Pancreas (tissue), 10 donors: ENCODE data around the gene TIE1. TPM values are rescaled to one million over a fixed set of nuclear protein-coding genes. Genes with fewer than 3 reads are reported as not detected.

ENCODE experiments used
- ATAC-seq, 4 donors: fragments of 200-7000 bp; cut with Tn5 transposase; one replicate each; pipeline versions ENCODE4 v1.8.0 to v1.9.1; 2020; ENCODE audit warnings: mild to moderate bottlenecking in 4 of 4, moderate library complexity in 4 of 4
- DNase-seq, 6 donors: peaks; one replicate each; pipeline ENCODE4 v3.0.0-alpha.2; 2020
- FAIRE-seq: peaks from 2 replicates; lab custom pipeline; 2012; peaks lifted over from hg19 to GRCh38; lab: Jason Lieb, UNC
- H3K27ac ChIP-seq, 4 donors: fragments of 200-600 bp; sonication (generic); 1 replicate in 3 of 4; 2 replicates in 1 of 4; pipeline versions ENCODE4 v1.5.0 to v1.8.0; 2020
- H3K27me3 ChIP-seq, 4 donors: fragments of 200-600 bp; one replicate each; pipeline ENCODE4 v1.8.0; 2021
- H3K36me3 ChIP-seq, 3 donors: fragments of 200-600 bp; sonication (generic) in 1 of 3; one replicate each; pipeline versions ENCODE4 v1.5.0 to v1.8.0; 2020 to 2021
- H3K4me1 ChIP-seq, 3 donors: fragments of 200-600 bp; one replicate each; pipeline ENCODE4 v1.8.0; 2021
- H3K4me3 ChIP-seq, 4 donors: fragments of 200-600 bp; sonication (generic) in 2 of 4; one replicate each; pipeline versions ENCODE4 v1.5.0 to v1.8.0; 2020 to 2021
- H3K9me3 ChIP-seq, 4 donors: fragments of 200-600 bp; one replicate each; pipeline ENCODE4 v1.8.0; 2021
- WGBS, 2 donors: extraction: QIAGEN DNeasy Blood & Tissue Kit; methylation state at CpG; one replicate each; pipeline ENCODE4 v1.1.7; 2013; 5-methylcytosine and 5-hydroxymethylcytosine counted together
- intact Hi-C, 3 donors: fragments of 100-400 bp; cut with DNase I; formaldehyde crosslinking; loops; one replicate each; pipeline versions ENCODE4 v1.11.1 to v1.14.2; 2022
- polyA plus RNA-seq, 2 donors: library from polyadenylated mRNA; stranded (reverse); fragments of 200-250 nt; gene quantifications; one replicate each; pipeline ENCODE4 v1.2.3, GENCODE V29; 2013
- total RNA-seq, 6 donors: library from RNA; stranded (reverse); fragmentation: NEBNext Ultra II Directional in 4 of 6; extraction: Animal tissue kit (Norgen Biotek cat#: 25700) in 4 of 6; gene quantifications; one replicate each; pipeline versions ENCODE4 v1.2.1 to v1.2.4, GENCODE V29; 2021 to 2023
- TF ChIP-seq, protein P1 (sequence below), 4 donors: fragments of 200-600 bp; sonication (generic) in 3 of 4; IDR thresholded peaks; one replicate each; pipeline versions ENCODE4 v1.5.0 to v1.8.0; 2021; ENCODE audit warnings: antibody characterized with exemption in 4 of 4
- donor health status: healthy with polysubstance abuse.
- donor health status: DM: no; HTN: no; CAD: no; lungs with moderate emphysema.
- donor health status: DM: no; HTN: no; CAD: no.
- donor health status: control.
- donor health status: control.
- donor health status: Bipolar disorder and iron deficiency.
- donor health status: DM: yes; HTN: yes; CAD: no.
- donor health status: DM: no; HTN: no; CAD: no.
- donor health status: DM: no; HTN: no; CAD: no.
- donor health status: DM: yes; HTN: yes; CAD: no.

The TIE1 gene
- total and polyA plus RNA-seq, 8 donors: 2.1 to 8.3 (median 4.4) TPM

DNA sequence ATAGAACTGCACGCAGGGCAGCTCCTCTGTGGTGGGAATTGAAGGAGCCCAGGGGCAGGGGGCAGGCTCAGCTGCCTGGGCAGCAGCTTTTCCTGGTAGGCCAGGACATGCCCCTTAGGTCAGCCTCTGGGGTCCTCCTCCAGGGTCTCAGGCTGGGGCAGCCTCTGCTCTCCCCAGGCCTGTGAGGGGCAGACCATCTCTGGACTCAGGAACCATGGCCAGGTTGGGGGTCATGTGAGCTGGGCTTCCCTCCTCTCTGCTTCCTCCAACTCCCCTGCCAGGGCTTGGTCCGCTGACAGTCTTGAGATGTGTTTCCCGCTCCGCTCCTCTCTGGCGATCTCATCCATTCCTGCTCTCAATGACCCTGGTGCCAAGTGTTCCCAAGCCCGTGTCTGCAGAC is 21.1 kb upstream of the TIE1 start:
- ATAC-seq: no peak
- 93 to 96% methylated on average over 6 of the region's 6 CpGs for WGBS, 2 donors
- DNase-seq: peak in 1 of 6 donors; percentile 41

DNA sequence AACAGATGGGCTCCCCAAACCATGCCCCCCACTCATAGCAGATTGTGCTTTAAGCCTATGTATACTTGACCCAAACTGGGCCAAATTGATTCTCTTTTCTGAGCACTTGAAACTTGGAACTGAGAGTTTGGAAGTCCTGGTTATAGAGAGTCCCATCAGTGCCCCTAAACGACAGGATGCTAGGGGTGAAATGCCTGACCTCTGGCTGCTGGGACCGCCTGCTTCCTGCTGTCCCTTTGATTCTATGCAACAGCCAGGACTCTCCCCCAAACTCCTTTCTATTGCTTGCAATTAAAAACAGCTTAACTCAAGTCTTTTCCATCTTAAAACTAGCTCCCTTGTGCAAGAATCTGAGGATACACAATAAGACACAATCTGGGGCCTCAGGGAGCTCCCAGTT is 20.1 kb upstream of the TIE1 start:
- intact Hi-C loops: no loop called here
- WGBS, 2 donors: 72 to 75% methylated on average over 2 of the region's 2 CpGs
- ATAC-seq: no peak
- TF ChIP-seq, protein P1, sequence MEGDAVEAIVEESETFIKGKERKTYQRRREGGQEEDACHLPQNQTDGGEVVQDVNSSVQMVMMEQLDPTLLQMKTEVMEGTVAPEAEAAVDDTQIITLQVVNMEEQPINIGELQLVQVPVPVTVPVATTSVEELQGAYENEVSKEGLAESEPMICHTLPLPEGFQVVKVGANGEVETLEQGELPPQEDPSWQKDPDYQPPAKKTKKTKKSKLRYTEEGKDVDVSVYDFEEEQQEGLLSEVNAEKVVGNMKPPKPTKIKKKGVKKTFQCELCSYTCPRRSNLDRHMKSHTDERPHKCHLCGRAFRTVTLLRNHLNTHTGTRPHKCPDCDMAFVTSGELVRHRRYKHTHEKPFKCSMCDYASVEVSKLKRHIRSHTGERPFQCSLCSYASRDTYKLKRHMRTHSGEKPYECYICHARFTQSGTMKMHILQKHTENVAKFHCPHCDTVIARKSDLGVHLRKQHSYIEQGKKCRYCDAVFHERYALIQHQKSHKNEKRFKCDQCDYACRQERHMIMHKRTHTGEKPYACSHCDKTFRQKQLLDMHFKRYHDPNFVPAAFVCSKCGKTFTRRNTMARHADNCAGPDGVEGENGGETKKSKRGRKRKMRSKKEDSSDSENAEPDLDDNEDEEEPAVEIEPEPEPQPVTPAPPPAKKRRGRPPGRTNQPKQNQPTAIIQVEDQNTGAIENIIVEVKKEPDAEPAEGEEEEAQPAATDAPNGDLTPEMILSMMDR (IDR thresholded peaks at IDR 0.05): no peak
- Histone ChIP-seq H3K27me3 (no peaks in the 10 kb centered on the region), H3K27ac (no peak overlapping the region), H3K36me3 (no peaks in the 10 kb centered on the region), H3K4me1 (peaks cover 8 to 27% (median 10%) of the 10 kb centered on the region in 3 donors), H3K9me3 (no peaks in the 10 kb centered on the region), H3K4me3 (no peak overlapping the region)
- DNase-seq: peak in 1 of 6 donors; percentile 7
- FAIRE-seq: no peak

More for the DNA sequence above, 21.1 kb upstream of the TIE1 start:
- Histone ChIP-seq H3K4me1 (peaks cover 8 to 27% (median 10%) of the 10 kb centered on the region in 3 donors), H3K36me3 (no peaks in the 10 kb centered on the region), H3K27me3 (no peaks in the 10 kb centered on the region), H3K4me3 (no peak overlapping the region), H3K9me3 (no peaks in the 10 kb centered on the region), H3K27ac (no peak overlapping the region)
- intact Hi-C loops: no loop called here
- TF ChIP-seq, protein P1 (IDR thresholded peaks at IDR 0.05): no peak
- no peak for FAIRE-seq

DNA sequence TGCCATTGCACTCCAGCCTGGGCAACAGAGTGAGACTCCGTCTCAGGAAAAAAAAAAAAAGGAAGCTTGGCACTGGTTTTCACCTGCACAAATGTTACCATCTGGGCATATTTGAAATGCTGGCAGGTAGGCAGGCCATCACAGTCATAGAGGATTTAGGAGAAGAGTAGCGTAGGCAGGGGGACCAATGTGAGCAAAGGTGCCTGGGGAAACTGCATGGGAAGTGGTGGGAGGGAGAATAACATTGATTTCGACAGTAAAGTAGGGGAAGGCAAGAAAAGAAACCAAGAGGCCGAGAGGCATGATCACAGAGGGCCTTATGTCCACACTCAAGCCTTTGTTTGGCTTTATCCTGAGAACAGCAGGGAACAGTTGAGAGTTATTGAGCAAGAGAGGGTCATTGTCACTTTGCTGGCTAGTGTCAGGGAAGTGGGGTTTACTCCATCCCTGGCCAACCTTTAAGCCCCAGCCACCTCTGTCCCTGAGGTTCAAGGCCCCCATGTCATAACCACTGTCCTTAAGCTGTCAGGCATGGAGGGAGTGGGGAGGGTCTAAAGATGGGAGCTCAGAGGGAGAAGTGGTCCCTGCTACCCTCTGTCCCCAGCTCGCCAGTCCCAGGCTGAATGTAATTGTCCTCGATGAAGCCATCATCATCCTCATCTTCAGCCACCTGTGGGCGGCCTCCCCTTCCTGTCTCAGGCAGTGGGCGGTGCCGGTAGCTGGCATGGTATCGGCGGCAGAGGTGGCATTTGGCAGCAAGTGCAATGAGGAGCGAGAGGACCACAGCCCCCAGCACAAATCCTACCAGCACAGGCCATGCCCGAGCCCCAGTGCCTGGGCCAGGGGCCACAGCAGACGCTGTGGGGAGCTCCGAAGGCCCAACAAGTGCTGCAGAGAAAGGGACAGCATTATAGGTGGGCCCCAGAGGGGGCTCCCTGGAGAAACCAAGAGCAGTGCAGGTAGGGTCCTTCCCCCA is 18.3 kb upstream of the TIE1 start:
- ATAC-seq (no peak), FAIRE-seq (no peak), DNase-seq (peak in 1 of 6 donors; percentile 49)
- whole genome bisulfite sequencing, 2 donors: 74 to 82% methylated on average over 15 of the region's 15 CpGs
- TF ChIP-seq, protein P1 (IDR thresholded peaks at IDR 0.05): no peak
- intact Hi-C loops: no loop called here
- no peaks in the 10 kb centered on the region for H3K36me3 ChIP-seq
- H3K4me1 ChIP-seq: peaks cover under 1 to 15% (median 10%) of the 10 kb centered on the region in 3 donors
- no peaks in the 10 kb centered on the region for H3K27me3 ChIP-seq
- no peak overlapping the region for H3K27ac ChIP-seq
- H3K9me3 ChIP-seq: no peaks in the 10 kb centered on the region
- H3K4me3 ChIP-seq: no peak overlapping the region

- TF ChIP-seq, protein P1 (IDR thresholded peaks at IDR 0.05): no peak
- FAIRE-seq: no peak
- Histone ChIP-seq H3K4me3 (peak overlapping the region in 2 of 4 donors; percentile 47 to 51), H3K36me3 (no peaks in the 10 kb centered on the region), H3K27ac (no peak overlapping the region), H3K4me1 (peaks cover 0 to 15% (median 10%) of the 10 kb centered on the region in 3 donors), H3K9me3 (no peaks in the 10 kb centered on the region), H3K27me3 (no peaks in the 10 kb centered on the region)
- peak in 1 of 6 donors; percentile 29 for DNase-seq
- ATAC-seq: no peak
- intact Hi-C loops: no loop called here
- 38 to 44% methylated on average over 3 of the region's 3 CpGs for WGBS, 2 donors
Measured at GRCh38 chr1:43284065-43284464, 16.7 kb upstream of the TIE1 start.
